ENCODE data around the gene NTSR1.

The NTSR1 gene

GRCh38 chr20:62694106-62694505 is 14.5 kb upstream of the NTSR1 start:
- DNase-seq (ENCODE audit: low read depth), result no peak

GRCh38 chr20:62694868-62695267 is 13.8 kb upstream of the NTSR1 start:
- DNase-seq (ENCODE audit: low read depth), result no peak

DNA sequence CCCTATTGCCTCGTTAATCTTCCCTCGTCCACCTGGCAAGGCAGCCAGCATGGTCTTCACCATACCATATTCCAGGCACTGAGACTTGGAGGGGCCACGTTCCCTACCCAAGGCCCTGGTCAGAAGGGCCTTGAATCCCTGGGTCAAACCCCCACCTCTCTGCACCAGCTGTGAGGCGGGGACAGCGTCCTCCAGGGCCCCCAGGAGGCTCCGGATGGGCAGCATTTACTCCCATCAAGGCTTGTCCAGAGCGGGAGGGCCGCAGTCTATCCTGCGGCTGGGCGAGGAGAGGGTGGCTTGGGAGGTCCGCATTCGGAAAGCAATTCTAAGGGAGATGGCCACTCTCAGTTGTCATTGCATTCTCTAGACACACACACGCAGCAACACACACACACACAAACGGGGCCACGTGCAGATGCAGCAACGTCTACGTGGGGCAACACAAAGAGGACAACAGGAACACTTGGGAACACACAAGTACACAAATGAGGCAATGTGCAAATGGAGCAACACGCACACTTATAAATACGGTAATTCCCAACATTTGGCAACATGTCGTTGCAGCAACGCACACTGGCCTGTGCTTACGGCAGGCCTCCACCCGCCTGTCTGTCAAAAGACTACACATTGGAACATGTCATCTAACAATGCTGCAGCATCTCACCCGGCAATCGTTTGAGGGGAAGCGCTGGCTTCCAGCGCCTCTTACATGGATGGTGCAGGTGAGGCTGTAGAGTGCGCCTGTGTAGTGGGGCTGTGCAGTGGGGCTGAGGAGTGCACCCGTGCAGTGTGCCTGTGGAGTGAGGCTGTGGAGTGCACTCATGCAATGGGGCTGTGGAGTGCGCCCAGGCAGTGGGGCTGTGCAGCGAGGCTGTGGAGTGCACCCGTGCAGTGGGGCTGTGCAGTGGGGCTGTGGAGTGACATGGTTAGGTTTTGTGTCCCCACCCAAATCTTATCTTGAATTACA is 12.9 kb upstream of the NTSR1 start:
- no peak for DNase-seq (ENCODE audit: low read depth)

DNA sequence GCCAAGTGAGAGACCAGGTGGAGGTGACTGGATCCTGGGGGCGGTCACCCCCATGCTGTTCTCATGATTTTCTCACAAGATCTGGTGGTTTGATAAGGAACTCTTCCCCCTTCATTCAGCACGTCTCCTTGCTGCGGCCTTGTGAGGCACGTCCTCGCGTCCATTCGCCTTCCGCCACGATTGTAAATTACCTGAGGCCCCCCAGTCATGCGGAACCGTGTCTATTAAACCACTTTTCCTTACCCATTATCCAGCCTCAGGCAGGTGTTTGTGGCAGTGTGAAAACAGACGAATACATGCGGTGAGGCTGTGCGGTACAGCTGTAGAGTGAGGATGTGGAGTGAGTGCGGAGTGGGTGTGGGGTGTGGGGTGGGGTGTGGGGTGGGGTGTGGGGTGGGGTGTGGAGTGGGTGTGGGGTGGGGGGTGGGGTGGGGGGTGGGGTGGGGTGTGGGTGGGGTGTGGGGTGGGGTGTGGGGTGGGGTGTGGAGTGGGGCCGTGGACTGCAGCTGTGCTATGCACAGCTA is 12.1 kb upstream of the NTSR1 start:
- DNase-seq (ENCODE audit: low read depth), result no peak

DNA sequence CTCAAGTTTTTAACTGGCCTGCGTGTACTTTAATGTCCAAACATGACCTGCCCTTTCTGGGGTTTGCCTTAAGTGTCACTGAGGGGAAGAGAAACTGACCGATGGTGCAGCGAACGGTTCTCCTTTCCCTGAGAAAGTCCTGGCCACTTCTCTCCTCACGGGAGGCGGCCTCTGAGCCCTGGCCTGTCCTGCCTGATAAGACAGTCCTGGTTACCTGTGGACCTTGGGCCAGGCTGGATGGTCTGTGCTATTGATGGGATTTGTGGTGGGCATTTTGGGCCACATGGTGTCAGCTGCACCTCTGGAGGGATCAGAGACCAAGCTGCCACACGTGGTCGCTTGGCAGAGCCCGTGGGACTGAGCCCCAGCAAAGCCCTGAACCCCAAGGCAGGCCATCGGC is 11.6 kb upstream of the NTSR1 start:
- no peak for DNase-seq (ENCODE audit: low read depth)

DNA sequence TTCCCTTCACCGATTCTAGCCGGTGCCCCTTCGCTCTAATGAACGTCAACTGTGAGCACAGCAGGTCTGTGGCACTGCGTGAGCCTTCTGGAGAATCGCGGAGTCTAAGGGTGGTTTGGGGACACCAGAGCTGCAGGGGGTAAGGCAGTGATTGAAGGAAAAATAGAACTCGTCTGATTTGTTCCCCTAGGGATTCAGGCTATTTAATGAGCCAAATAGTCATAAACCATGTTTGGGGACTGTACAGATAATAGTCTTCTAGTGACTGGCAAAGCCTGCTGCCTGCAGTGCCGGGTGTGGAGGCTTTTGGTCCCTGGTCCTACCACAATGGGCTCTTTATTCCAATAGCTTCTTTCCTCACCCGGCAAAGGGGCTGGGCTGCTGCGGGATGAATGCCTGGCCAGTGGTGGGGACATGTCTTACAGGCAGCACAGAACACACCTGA is 11.1 kb upstream of the NTSR1 start:
- DNase-seq (ENCODE audit: low read depth), result no peak

DNA sequence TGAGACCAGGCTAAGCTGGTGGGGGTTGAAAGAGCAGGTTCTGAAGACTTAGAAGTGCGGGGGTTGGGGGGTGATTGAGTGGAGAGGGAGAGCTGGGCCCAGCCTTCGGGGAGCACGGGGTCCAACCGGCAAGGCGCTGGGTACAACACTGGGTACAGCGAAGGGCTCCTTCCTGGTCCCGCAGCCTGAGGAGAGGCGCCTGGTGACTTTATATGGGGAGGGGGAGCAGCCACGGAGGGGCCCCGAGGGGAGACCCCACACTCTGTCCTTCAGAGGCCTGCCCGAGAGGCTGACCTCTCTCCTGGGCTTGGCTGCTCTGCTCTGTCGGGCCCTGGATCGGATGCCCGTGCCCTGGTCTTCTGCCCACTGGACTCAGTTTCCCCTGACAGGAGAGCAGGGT is 10.4 kb upstream of the NTSR1 start:
- DNase-seq (ENCODE audit: low read depth), result no peak

DNA sequence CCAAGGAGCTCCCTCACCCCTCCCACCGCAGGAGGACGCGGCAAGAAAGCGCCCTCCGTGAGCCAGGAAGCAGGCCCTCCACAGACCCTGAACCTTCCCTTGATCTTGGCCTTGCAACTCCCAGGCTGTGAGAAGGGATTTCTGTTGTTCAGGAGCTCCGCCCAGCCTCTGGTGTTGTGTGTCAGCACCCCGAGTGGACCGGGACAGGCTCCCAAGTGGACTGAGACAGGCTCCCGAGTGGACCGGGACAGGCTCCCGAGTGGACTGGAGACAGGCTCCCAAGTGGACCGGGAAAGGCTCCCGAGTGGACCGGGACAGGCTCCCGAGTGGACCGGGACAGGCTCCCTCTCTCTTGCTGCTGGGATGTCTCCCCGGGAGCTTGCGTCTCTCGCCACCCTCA is 9.3 kb upstream of the NTSR1 start:
- DNase-seq (ENCODE audit: low read depth), result no peak

GRCh38 chr20:62699741-62700140 is 8.9 kb upstream of the NTSR1 start:
- DNase-seq (ENCODE audit: low read depth), result no peak

GRCh38 chr20:62700261-62700930 is 8.2 kb upstream of the NTSR1 start:
- DNase-seq (ENCODE audit: low read depth), result no peak

GRCh38 chr20:62701161-62702012 is 7.2 kb upstream of the NTSR1 start:
- no peak for DNase-seq (ENCODE audit: low read depth)

DNA sequence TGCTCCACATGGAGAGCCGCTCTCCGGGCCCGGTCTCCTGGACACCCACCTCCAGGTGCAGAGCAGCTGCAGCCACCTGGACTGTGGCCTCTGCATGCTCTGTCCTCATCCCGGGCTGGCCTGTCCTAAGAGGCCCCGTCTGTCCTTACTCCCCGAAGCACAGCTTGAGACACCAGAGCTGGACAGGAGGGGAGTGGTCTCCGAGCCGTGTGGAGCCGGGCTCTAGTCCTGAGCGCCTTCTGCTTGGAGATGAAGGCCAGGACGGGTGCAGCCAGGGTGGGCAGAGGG is 6.7 kb upstream of the NTSR1 start:
- DNase-seq (ENCODE audit: low read depth), result no peak

- no peak for DNase-seq (ENCODE audit: low read depth)
These were observed 5.5 kb upstream of the NTSR1 start for GRCh38 chr20:62702895-62703852.

- DNase-seq (ENCODE audit: low read depth), result no peak
These were observed 4.8 kb upstream of the NTSR1 start for GRCh38 chr20:62703853-62704228.

DNA sequence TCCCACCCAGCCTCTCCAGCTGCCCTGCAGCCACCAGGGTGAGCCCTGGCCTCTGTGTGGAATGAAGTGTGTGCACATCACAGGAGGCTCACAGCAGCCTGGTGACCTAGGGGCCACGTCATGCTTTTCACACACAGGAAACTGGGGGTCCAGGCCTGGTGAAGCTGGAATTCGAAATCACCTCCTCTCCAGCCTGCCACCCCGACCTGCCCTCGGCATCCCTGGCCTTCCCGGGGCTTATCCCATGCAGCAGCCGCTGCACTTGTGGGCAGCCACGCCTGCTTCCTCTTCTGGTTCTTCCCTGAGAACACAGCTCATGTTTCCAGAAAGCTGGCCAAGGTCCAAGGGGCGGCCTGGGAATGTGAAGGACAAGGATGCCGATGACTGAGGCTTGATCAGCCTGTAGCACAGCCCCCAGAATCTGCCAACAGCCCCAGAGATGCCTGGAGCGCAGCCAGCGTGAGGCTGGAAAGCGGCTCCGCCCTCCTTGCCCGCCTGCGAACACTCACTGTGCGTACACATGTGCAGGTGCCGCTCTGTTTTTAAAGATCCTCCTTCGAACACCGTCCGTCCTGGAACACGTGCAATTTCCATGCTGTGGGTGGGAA is 4.2 kb upstream of the NTSR1 start:
- no peak for DNase-seq (ENCODE audit: low read depth)

DNA sequence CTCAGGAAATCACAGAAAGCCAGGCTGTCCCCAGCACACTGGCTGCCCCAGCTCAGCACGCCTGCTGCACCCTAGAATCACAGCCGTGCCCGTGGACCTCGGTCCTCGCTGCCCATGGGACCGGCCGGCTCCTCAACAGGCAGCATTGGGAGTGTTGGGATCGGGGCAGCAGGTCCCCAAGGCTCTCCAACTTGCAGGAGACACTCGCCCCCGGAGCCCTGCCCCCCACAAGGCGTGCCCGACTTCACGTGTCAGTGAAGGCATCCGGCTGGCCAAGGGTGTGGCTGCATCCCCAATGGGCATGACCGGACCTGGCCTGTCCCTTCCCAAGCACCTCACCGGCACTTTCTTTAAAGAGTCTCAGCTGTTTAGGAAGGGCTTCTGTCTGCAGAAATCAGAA is 3.0 kb upstream of the NTSR1 start:
- DNase-seq (ENCODE audit: low read depth), result no peak

- DNase-seq (ENCODE audit: low read depth), result no peak
These were observed 2.3 kb upstream of the NTSR1 start for GRCh38 chr20:62706344-62706743.

- DNase-seq (ENCODE audit: low read depth), result no peak
These were observed 1.8 kb upstream of the NTSR1 start for GRCh38 chr20:62706857-62707256.

- DNase-seq (ENCODE audit: low read depth), result no peak
These were observed 1.2 kb upstream of the NTSR1 start for GRCh38 chr20:62707276-62707920.

GRCh38 chr20:62707921-62708521 is 615 bp upstream of the NTSR1 start:
- no peak for DNase-seq (ENCODE audit: low read depth)

Measured in stimulated activated CD8-positive, alpha-beta memory T cell treated with anti-CD3 and anti-CD28 coated beads, Interleukin-7, amount 100 ng/mL, for 24 hours (primary cell).